ENCODE data around the gene RALGAPA2. TPM values are rescaled to one million over a fixed set of nuclear protein-coding genes. Genes with fewer than 3 reads are reported as not detected.

Gene RALGAPA2
- polyA plus RNA-seq, 1 donor from 2014 or later, result 21.8 TPM

- Histone ChIP-seq H3K9me2 (ENCODE audit: insufficient read depth, low read length) (no peaks in the 10 kb centered on the region), H3K9me3 (ENCODE audit: low read length) (no peaks in the 10 kb centered on the region), H3K36me3 (ENCODE audit: insufficient read depth, low read length) (no peaks in the 10 kb centered on the region), H3F3A (ENCODE audit: insufficient read depth, low read length, poor library complexity, severe bottlenecking) (no peaks in the 10 kb centered on the region), H3K4me2 (ENCODE audit: low read length) (peak overlapping the region; percentile 93), H2AFZ (ENCODE audit: low read depth, low read length) (no peak overlapping the region), H3K79me2 (replicated peaks; ENCODE audit: insufficient read depth, low read length) (peaks cover 37% of the 10 kb centered on the region), H3K27me3 (ENCODE audit: insufficient read depth, low read depth, low read length) (peaks cover 5% of the 10 kb centered on the region), H3K9ac (ENCODE audit: low read length) (peak overlapping the region; percentile 45), H3K4me3 (ENCODE audit: low read length) (peak overlapping the region; percentile 83), H3K27ac (ENCODE audit: low read length) (no peak overlapping the region), H4K20me1 (ENCODE audit: insufficient read depth) (peaks cover 6% of the 10 kb centered on the region)
- no peak for TF ChIP-seq CTCF (IDR thresholded peaks at IDR 0.05; ENCODE audit: poor library complexity, severe bottlenecking)
- TF ChIP-seq POLR2AphosphoS5 (IDR thresholded peaks at IDR 0.05), result no peak
- TF ChIP-seq EZH2 (IDR thresholded peaks at IDR 0.05; ENCODE audit: borderline replicate concordance, insufficient read depth, low read length, poor library complexity, severe bottlenecking), result no peak
- TF ChIP-seq EP300 (conservative IDR thresholded peaks at IDR 0.05; ENCODE audit: poor library complexity, severe bottlenecking), result no peak
- no peak for TF ChIP-seq MXI1 (conservative IDR thresholded peaks at IDR 0.05; ENCODE audit: poor library complexity, severe bottlenecking)
- no peak for TF ChIP-seq REST (IDR thresholded peaks at IDR 0.05; ENCODE audit: borderline replicate concordance)
- TF ChIP-seq SMC3 (conservative IDR thresholded peaks at IDR 0.05; ENCODE audit: poor library complexity), result no peak
- no peak for TF ChIP-seq TAF1 (IDR thresholded peaks at IDR 0.05; ENCODE audit: low read depth)
- no peak for TF ChIP-seq RAD21 (conservative IDR thresholded peaks at IDR 0.05)
These were observed 340.8 kb downstream of the RALGAPA2 start for GRCh38 chr20:20371681-20372080.

- H3K9me3 ChIP-seq (ENCODE audit: low read length), result no peaks in the 10 kb centered on the region
- H3K9me2 ChIP-seq (ENCODE audit: insufficient read depth, low read length), result no peaks in the 10 kb centered on the region
- H3K4me3 ChIP-seq (ENCODE audit: low read length), result peak overlapping the region; percentile 83
- peaks cover 10% of the 10 kb centered on the region for H3K27me3 ChIP-seq (ENCODE audit: insufficient read depth, low read depth, low read length)
- no peak overlapping the region for H3K27ac ChIP-seq (ENCODE audit: low read length)
- peaks cover 37% of the 10 kb centered on the region for H3K79me2 ChIP-seq (replicated peaks; ENCODE audit: insufficient read depth, low read length)
- H2AFZ ChIP-seq (ENCODE audit: low read depth, low read length), result no peak overlapping the region
- H3K36me3 ChIP-seq (ENCODE audit: insufficient read depth, low read length), result no peaks in the 10 kb centered on the region
- H3K4me2 ChIP-seq (ENCODE audit: low read length), result peak overlapping the region; percentile 93
- TF ChIP-seq TAF1 (IDR thresholded peaks at IDR 0.05; ENCODE audit: low read depth) (no peak), SMC3 (conservative IDR thresholded peaks at IDR 0.05; ENCODE audit: poor library complexity) (peak; percentile 19)
- no peaks in the 10 kb centered on the region for H3F3A ChIP-seq (ENCODE audit: insufficient read depth, low read length, poor library complexity, severe bottlenecking)
- H4K20me1 ChIP-seq (ENCODE audit: insufficient read depth), result peaks cover 6% of the 10 kb centered on the region
- peak overlapping the region; percentile 45 for H3K9ac ChIP-seq (ENCODE audit: low read length)
These were observed 341.4 kb downstream of the RALGAPA2 start for GRCh38 chr20:20371083-20371482.

Measured in neural cell (in vitro differentiated cells).